ENCODE data around the gene FNDC1. TPM values are rescaled to one million over a fixed set of nuclear protein-coding genes. Genes with fewer than 3 reads are reported as not detected.

Gene FNDC1
- total and polyA plus RNA-seq, 2 of the 13 experiments (the other 11 are each of a cell fraction or from before 2014, with no cell fraction given) = not detected

- ChIA-PET CTCF (ENCODE audit: low intra/inter-chr PET ratio, low total read pairs) (no interaction called here), POLR2A (no interaction called here)
- TF ChIP-seq, protein P1, sequence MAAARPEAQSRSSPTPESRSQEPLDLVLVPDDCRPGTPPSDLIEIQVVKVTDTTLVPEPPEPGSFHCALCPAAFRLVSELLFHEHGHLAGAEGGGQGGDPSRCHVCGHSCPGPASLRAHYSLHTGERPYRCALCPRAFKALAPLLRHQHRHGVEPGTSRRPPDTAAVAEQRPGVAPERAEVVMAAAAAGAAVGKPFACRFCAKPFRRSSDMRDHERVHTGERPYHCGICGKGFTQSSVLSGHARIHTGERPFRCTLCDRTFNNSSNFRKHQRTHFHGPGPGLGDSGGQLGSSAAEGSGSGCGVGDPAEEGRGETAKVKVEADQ (CRISPR knock-in tag; IDR thresholded peaks at IDR 0.05; ENCODE audit: borderline replicate concordance) = no peak
- TF ChIP-seq YEATS4 (CRISPR knock-in tag; IDR thresholded peaks at IDR 0.05; ENCODE audit: borderline replicate concordance) = no peak
- TF ChIP-seq ATM (IDR thresholded peaks at IDR 0.05; ENCODE audit: borderline replicate concordance) = no peak
- no peak for TF ChIP-seq NFRKB (IDR thresholded peaks at IDR 0.05)
- TF ChIP-seq ZNF678 (CRISPR knock-in tag; IDR thresholded peaks at IDR 0.05) = no peak
- TF ChIP-seq HNF4A (CRISPR knock-in tag; IDR thresholded peaks at IDR 0.05) = no peak
- ATAC-seq (no peak), FAIRE-seq (no peak), DNase-seq (ENCODE audit: low spot score) (no peak)
- in situ Hi-C loops (cut with HindIII; ENCODE audit: extremely low pct_ligation_motif_present, low pct_unique_long_range_greater_than_20kb) = loop anchor here (25.0 kb wide), 1 partner anchor 407 kb away; no protein-coding TSS in a partner anchor
- H3K9ac ChIP-seq (ENCODE audit: insufficient read depth, low read depth, low read length) = no peak overlapping the region
- no peaks in the 10 kb centered on the region for H4K20me1 ChIP-seq (ENCODE audit: insufficient read depth, low read length)
- no peaks in the 10 kb centered on the region for H3K79me2 ChIP-seq (ENCODE audit: insufficient read depth, low read length)
- H3K36me3 ChIP-seq (replicated peaks in 1 of 2; ENCODE audit: control insufficient read depth in 1 of 2, insufficient read depth in 2 of 2, low read length in 2 of 2) = no peaks in the 10 kb centered on the region
- no peak overlapping the region for H3K27ac ChIP-seq (ENCODE audit: extremely low read length, insufficient read depth, low read length)
- BruUV-seq (replicated peaks) = no TSS peak
- no peak overlapping the region for H3K4me3 ChIP-seq (replicated peaks in 1 of 3; ENCODE audit: insufficient read depth in 1 of 3, low read depth in 2 of 3, low read length in 3 of 3)
- H3K9me3 ChIP-seq (ENCODE audit: low read length) = no peaks in the 10 kb centered on the region
- peaks cover 2 to 43% of the 10 kb centered on the region in 2 experiments; a peak in 3 of 5 replicates for H3K27me3 ChIP-seq (ENCODE audit: control insufficient read depth in 1 of 2, insufficient read depth in 2 of 2, low read length in 2 of 2)
- no peak overlapping the region for H3K4me2 ChIP-seq (ENCODE audit: low read depth, low read length)
- WGBS (ENCODE audit: low lambda C conversion rate) = 34% methylated on average over 7 of the region's 7 CpGs
- H3K4me1 ChIP-seq (ENCODE audit: insufficient read depth, low read length) = no peaks in the 10 kb centered on the region
- H2AFZ ChIP-seq (ENCODE audit: low read length) = no peak overlapping the region
- intact Hi-C loops (cut with micrococcal nuclease; ENCODE audit: unreplicated experiment) = no loop called here
Measured at GRCh38 chr6:159119791-159120190, 49.4 kb upstream of the FNDC1 start.

- Histone ChIP-seq H3K4me1 (ENCODE audit: insufficient read depth, low read length) (no peaks in the 10 kb centered on the region), H3K4me3 (replicated peaks in 1 of 3; ENCODE audit: insufficient read depth in 1 of 3, low read depth in 2 of 3, low read length in 3 of 3) (no peak overlapping the region), H2AFZ (ENCODE audit: low read length) (no peak overlapping the region), H3K27ac (ENCODE audit: extremely low read length, insufficient read depth, low read length) (no peak overlapping the region), H4K20me1 (ENCODE audit: insufficient read depth, low read length) (no peaks in the 10 kb centered on the region), H3K79me2 (ENCODE audit: insufficient read depth, low read length) (no peaks in the 10 kb centered on the region), H3K27me3 (ENCODE audit: control insufficient read depth in 1 of 2, insufficient read depth in 2 of 2, low read length in 2 of 2) (peaks cover 2 to 29% of the 10 kb centered on the region in 2 experiments; a peak in 3 of 5 replicates), H3K4me2 (ENCODE audit: low read depth, low read length) (no peak overlapping the region), H3K36me3 (replicated peaks in 1 of 2; ENCODE audit: control insufficient read depth in 1 of 2, insufficient read depth in 2 of 2, low read length in 2 of 2) (no peaks in the 10 kb centered on the region), H3K9ac (ENCODE audit: insufficient read depth, low read depth, low read length) (no peak overlapping the region), H3K9me3 (ENCODE audit: low read length) (no peaks in the 10 kb centered on the region)
- 17% methylated on average over 5 of the region's 5 CpGs for WGBS (ENCODE audit: low lambda C conversion rate)
- FAIRE-seq (no peak), DNase-seq (ENCODE audit: low spot score) (no peak), ATAC-seq (no peak)
- intact Hi-C loops (cut with micrococcal nuclease; ENCODE audit: unreplicated experiment) = no loop called here
- no peak for TF ChIP-seq SSRP1 (CRISPR knock-in tag; IDR thresholded peaks at IDR 0.05)
- no peak for TF ChIP-seq ZNF724P (CRISPR knock-in tag; IDR thresholded peaks at IDR 0.05; ENCODE audit: borderline replicate concordance)
- no peak for TF ChIP-seq ZNF451 (CRISPR knock-in tag; IDR thresholded peaks at IDR 0.05)
- TF ChIP-seq GATA4 (IDR thresholded peaks at IDR 0.05; ENCODE audit: borderline replicate concordance, low read depth) = no peak
- TF ChIP-seq PRPF4 (IDR thresholded peaks at IDR 0.05; ENCODE audit: low read depth, low read length, poor library complexity, severe bottlenecking) = no peak
- no peak for TF ChIP-seq ZNF569 (CRISPR knock-in tag; IDR thresholded peaks at IDR 0.05; ENCODE audit: borderline replicate concordance)
- TF ChIP-seq NCOA2 (CRISPR knock-in tag; IDR thresholded peaks at IDR 0.05) = no peak
- POLR2A ChIA-PET = no interaction called here
- in situ Hi-C loops (cut with HindIII; ENCODE audit: extremely low pct_ligation_motif_present, low pct_unique_long_range_greater_than_20kb) = loop anchor here (25.0 kb wide), 1 partner anchor 409 kb away; no protein-coding TSS in a partner anchor
- no TSS peak for BruUV-seq (replicated peaks)
- CTCF ChIA-PET (ENCODE audit: low intra/inter-chr PET ratio, low total read pairs) = no interaction called here
Measured at GRCh38 chr6:159121486-159121885, 47.7 kb upstream of the FNDC1 start.
